Adrenal gland (tissue), 5 donors: ENCODE measurements around the gene ADAM19.

Source experiments
- POLR2A ChIP-seq, 2 donors: fragments of 450-650 bp; IDR thresholded peaks; one replicate each; pipeline ENCODE4 v1.6.1; 2017; ENCODE audit warnings: antibody characterized with exemption in 2 of 2, mild to moderate bottlenecking in 2 of 2, moderate library complexity in 1 of 2
- TF ChIP-seq, protein P1 (sequence below), 6 experiments: fragments of 450-650 bp in 4 of 6; fragments of 200-600 bp in 2 of 6; sonication (generic) in 1 of 6; IDR thresholded peaks; 1 replicate in 5 of 6; 2 replicates in 1 of 6; pipeline versions ENCODE4 v1.5.1 to v1.8.0; 2016 to 2021; ENCODE audit warnings: antibody characterized with exemption in 6 of 6, mild to moderate bottlenecking in 2 of 6, moderate library complexity in 1 of 6
- donor health status: DM: no; HTN: no; CAD: no.

DNA sequence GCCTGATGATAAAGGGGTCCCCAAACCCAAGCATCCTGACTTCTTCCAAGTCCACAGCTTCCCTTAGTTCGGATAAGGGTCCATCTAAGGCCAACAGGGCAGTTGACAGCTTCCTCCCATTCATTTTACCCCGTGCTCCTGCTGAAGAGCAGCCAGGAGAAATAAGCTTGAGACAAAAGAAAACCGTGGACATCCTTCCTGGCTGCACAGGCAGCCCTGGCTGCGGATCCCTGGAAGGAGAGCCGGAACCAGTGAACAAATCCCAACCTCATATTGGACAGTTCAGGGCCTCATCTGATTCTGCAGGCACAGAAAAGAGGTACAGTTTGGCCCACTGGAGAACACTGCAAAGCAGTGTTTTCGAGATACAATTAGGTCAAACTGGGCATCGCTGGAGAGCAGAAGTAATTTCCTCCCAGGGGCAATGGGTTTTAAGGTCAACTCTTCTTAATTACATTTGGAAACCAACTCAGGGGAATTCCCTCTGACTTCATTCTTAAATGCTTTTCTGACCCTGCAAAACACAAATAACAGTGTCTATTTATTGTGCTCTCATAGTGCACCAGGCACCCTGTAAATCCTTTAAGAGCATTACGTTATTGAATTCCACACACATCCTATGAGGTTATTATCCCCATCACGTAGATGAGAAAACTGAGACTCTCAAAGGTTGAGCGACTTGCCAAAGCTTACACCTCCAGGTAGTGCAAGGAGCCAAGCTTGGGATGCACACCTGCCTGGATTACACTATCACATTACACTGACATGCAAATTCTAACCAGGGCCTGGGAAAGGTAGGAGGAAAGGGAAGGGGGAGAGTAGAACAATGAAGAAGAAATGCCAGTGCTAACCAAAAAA lies 21.2 kb downstream of the ADAM19 start:
- TF ChIP-seq, protein P1, sequence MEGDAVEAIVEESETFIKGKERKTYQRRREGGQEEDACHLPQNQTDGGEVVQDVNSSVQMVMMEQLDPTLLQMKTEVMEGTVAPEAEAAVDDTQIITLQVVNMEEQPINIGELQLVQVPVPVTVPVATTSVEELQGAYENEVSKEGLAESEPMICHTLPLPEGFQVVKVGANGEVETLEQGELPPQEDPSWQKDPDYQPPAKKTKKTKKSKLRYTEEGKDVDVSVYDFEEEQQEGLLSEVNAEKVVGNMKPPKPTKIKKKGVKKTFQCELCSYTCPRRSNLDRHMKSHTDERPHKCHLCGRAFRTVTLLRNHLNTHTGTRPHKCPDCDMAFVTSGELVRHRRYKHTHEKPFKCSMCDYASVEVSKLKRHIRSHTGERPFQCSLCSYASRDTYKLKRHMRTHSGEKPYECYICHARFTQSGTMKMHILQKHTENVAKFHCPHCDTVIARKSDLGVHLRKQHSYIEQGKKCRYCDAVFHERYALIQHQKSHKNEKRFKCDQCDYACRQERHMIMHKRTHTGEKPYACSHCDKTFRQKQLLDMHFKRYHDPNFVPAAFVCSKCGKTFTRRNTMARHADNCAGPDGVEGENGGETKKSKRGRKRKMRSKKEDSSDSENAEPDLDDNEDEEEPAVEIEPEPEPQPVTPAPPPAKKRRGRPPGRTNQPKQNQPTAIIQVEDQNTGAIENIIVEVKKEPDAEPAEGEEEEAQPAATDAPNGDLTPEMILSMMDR (IDR thresholded peaks at IDR 0.05) = no peak
- TF ChIP-seq POLR2A (IDR thresholded peaks at IDR 0.05) = no peak
